ENCODE measurements around the gene GRB2. TPM values are rescaled to one million over a fixed set of nuclear protein-coding genes. Genes with fewer than 3 reads are reported as not detected.
"Not testable (repeated sequence)": the region's sequence is repeated elsewhere in the genome, so short reads cannot be mapped to it uniquely, and the experiment has no call there.

The GRB2 gene
- 100 to 1,000 TPM; 103 to 168 (median 151) TPM for total RNA-seq

GRCh38 chr17:75405365-75406221 is at the start of gene GRB2:
Gene GRB2 (minus strand): TSS chr17:75405678. CDS start chr17:75393628, 12,050 bp downstream.
- peak; percentile 98 to 100 for DNase-seq
- Histone ChIP-seq H3K4me1 (peaks cover 27 to 45% (median 32%) of the 10 kb centered on the region in 4 donors), H3K27me3 (no peaks in the 10 kb centered on the region), H3K4me3 (peak within 1 kb of the TSS; percentile 61 to 100 (median 88)), H3K27ac (peak within 1 kb of the TSS; percentile 88 to 99 (median 94)), H3K36me3 (no peaks in the 10 kb centered on the region), H3K9me3 (no peaks in the 10 kb centered on the region)
- peak; percentile 97 to 98 for ATAC-seq (ENCODE audit: low FRiP score in 2 of 2)
- 0% methylated on average over 15 to 31 of the region's 74 CpGs for WGBS, 2 donors
- TF ChIP-seq POLR2AphosphoS5 (IDR thresholded peaks at IDR 0.05) (peak; percentile 90 to 94), CTCF (IDR thresholded peaks at IDR 0.05) (peak in 2 of 6 experiments; percentile 15 to 28), POLR2A (IDR thresholded peaks at IDR 0.05) (peak in 3 of 4 donors; percentile 85 to 97 (median 90)), EP300 (IDR thresholded peaks at IDR 0.05) (peak in 1 of 4 donors; percentile 48)

- not testable (repeated sequence) for H3K9me3 ChIP-seq; H3K27me3 ChIP-seq; DNase-seq; ATAC-seq (ENCODE audit: low FRiP score in 2 of 2); H3K4me3 ChIP-seq; H3K36me3 ChIP-seq; H3K27ac ChIP-seq
- H3K4me1 ChIP-seq, result peaks cover 19 to 30% (median 25%) of the 10 kb centered on the region in 4 donors
- 94 to 98% methylated on average over 3 of the region's 3 CpGs for WGBS, 2 donors
Observed at GRCh38 chr17:75454672-75455071, 49.2 kb upstream of the GRB2 start.

- Histone ChIP-seq H3K9me3 (no peaks in the 10 kb centered on the region), H3K27me3 (no peaks in the 10 kb centered on the region), H3K4me3 (no peak overlapping the region), H3K36me3 (no peaks in the 10 kb centered on the region), H3K4me1 (peaks cover 15 to 25% (median 20%) of the 10 kb centered on the region in 4 donors), H3K27ac (no peak overlapping the region)
- ATAC-seq (ENCODE audit: low FRiP score in 2 of 2) (no peak), DNase-seq (no peak)
- TF ChIP-seq CTCF (IDR thresholded peaks at IDR 0.05), result no peak
- TF ChIP-seq POLR2A (IDR thresholded peaks at IDR 0.05), result no peak
- TF ChIP-seq POLR2AphosphoS5 (IDR thresholded peaks at IDR 0.05), result no peak
- no peak for TF ChIP-seq EP300 (IDR thresholded peaks at IDR 0.05)
Observed at GRCh38 chr17:75454193-75454592, 48.7 kb upstream of the GRB2 start.

- no peak for DNase-seq
- no peak for ATAC-seq (ENCODE audit: low FRiP score in 2 of 2)
- Histone ChIP-seq H3K9me3 (no peaks in the 10 kb centered on the region), H3K4me1 (peaks cover 0 to 3% (median 1%) of the 10 kb centered on the region in 4 donors), H3K4me3 (no peak overlapping the region), H3K36me3 (no peaks in the 10 kb centered on the region), H3K27ac (no peak overlapping the region), H3K27me3 (no peaks in the 10 kb centered on the region)
- WGBS, 2 donors, result 89 to 90% methylated on average over 4 of the region's 4 CpGs
- no peak for TF ChIP-seq POLR2AphosphoS5 (IDR thresholded peaks at IDR 0.05)
- TF ChIP-seq CTCF (IDR thresholded peaks at IDR 0.05), result no peak
- TF ChIP-seq EP300 (IDR thresholded peaks at IDR 0.05), result no peak
- no peak for TF ChIP-seq POLR2A (IDR thresholded peaks at IDR 0.05)
Observed at GRCh38 chr17:75450270-75450669, 44.8 kb upstream of the GRB2 start.

GRCh38 chr17:75447951-75448856 is 42.7 kb upstream of the GRB2 start:
- WGBS, 2 donors, result 86 to 90% methylated on average over 17 of the region's 17 CpGs
- H3K4me1 ChIP-seq, result peaks cover 2 to 13% (median 10%) of the 10 kb centered on the region in 4 donors

GRCh38 chr17:75445896-75446295 is 40.4 kb upstream of the GRB2 start:
- DNase-seq; H3K4me3 ChIP-seq; H3K36me3 ChIP-seq; H3K27me3 ChIP-seq; ATAC-seq (ENCODE audit: low FRiP score in 2 of 2); H3K9me3 ChIP-seq: not testable (repeated sequence)
- WGBS, 2 donors, result 88 to 97% methylated on average over 6 of the region's 6 CpGs
- Histone ChIP-seq H3K4me1 (peaks cover 5 to 29% (median 16%) of the 10 kb centered on the region in 4 donors), H3K27ac (peak overlapping the region in 2 of 4 donors; percentile 8 to 80)

More at GRCh38 chr17:75447951-75448856, 42.7 kb upstream of the GRB2 start:
- H3K27ac ChIP-seq, result no peak overlapping the region
- H3K4me3 ChIP-seq, result no peak overlapping the region
- no peaks in the 10 kb centered on the region for H3K27me3 ChIP-seq
- DNase-seq (no peak), ATAC-seq (ENCODE audit: low FRiP score in 2 of 2) (no peak)
- TF ChIP-seq POLR2A (IDR thresholded peaks at IDR 0.05) (no peak), CTCF (IDR thresholded peaks at IDR 0.05) (no peak), EP300 (IDR thresholded peaks at IDR 0.05) (no peak), POLR2AphosphoS5 (IDR thresholded peaks at IDR 0.05) (no peak)
- H3K9me3 ChIP-seq, result no peaks in the 10 kb centered on the region
- H3K36me3 ChIP-seq, result no peaks in the 10 kb centered on the region

Data from upper lobe of left lung (tissue), 6 donors.